A549 (cell line): ENCODE measurements around the gene FAM83G.

ENCODE experiments used
- CTCF ChIP-seq: fragments of >200 bp; sonication (Bioruptor Twin); formaldehyde crosslinking; IDR thresholded peaks from 3 replicates; pipeline ENCODE4 v1.5.1; 2016
- EHMT2 ChIP-seq: fragments of 200-600 bp; sonication (generic); IDR thresholded peaks from 2 replicates; pipeline ENCODE4 v1.6.1; 2016; ENCODE audit warnings: antibody characterized with exemption, low read depth, mild to moderate bottlenecking, moderate library complexity
- GATA3 ChIP-seq: IDR thresholded peaks from 2 replicates; pipeline ENCODE4 v1.6.1; 2012; ENCODE audit warnings: borderline replicate concordance
- KDM1A ChIP-seq: fragments of 200-600 bp; sonication (generic); IDR thresholded peaks from 2 replicates; pipeline ENCODE4 v1.6.1; 2016; ENCODE audit warnings: low read depth, mild to moderate bottlenecking
- MYC ChIP-seq: IDR thresholded peaks from 2 replicates; pipeline ENCODE4 v1.6.1; 2012; ENCODE audit warnings: mild to moderate bottlenecking, inconsistent platforms, low read length, improper control_type of control experiment, borderline replicate concordance
- RAD21 ChIP-seq, 2 experiments: fragments of >200 bp in 1 of 2; sonication (Bioruptor Twin) in 1 of 2; formaldehyde crosslinking in 1 of 2; IDR thresholded peaks in 1 of 2; conservative IDR thresholded peaks in 1 of 2; 2 replicates in 1 of 2; 3 replicates in 1 of 2; pipeline ENCODE4 v1.6.1; 2012 to 2018; ENCODE audit warnings: inconsistent platforms in 1 of 2
- SMC3 ChIP-seq: fragments of >200 bp; sonication (Bioruptor Twin); formaldehyde crosslinking; IDR thresholded peaks from 3 replicates; pipeline ENCODE4 v1.6.1; 2018; ENCODE audit warnings: inconsistent platforms
- ZSCAN20 ChIP-seq: fragments of 250-450 bp; sonication (Bioruptor Pico); IDR thresholded peaks from 2 replicates; pipeline ENCODE4 v1.8.0; 2022; ENCODE audit warnings: mild to moderate bottlenecking, moderate library complexity

DNA sequence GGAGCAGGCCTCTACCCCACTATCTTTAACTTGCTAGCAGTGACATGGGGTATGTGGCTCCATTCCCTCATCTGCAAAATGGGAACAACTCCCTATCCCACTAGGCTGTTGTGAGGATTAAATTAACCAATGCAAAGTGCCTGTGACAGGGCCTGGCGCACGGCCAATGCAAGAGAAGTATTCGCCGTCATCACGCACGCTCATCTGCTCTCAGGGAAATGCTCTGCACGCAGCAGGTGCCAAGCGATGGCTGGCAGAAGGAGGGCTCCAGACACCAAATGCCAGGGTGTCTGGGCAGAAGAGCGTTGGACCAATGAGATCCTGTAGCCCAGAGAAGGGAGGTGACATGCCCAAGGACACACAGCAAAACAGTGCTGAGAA lies 17.3 kb downstream of the FAM83G start:
- no peak for TF ChIP-seq SMC3
- TF ChIP-seq MYC, result no peak
- no peak for TF ChIP-seq KDM1A
- no peak for TF ChIP-seq CTCF
- no peak for TF ChIP-seq EHMT2
- TF ChIP-seq ZSCAN20 (CRISPR knock-in tag), result no peak
- TF ChIP-seq RAD21 (conservative IDR thresholded peaks at IDR 0.05 in 1 of 2, IDR thresholded peaks at IDR 0.05 in 1 of 2), result no peak
- no peak for TF ChIP-seq GATA3
